ENCODE measurements around the gene TULP3.

TULP3 gene

DNA sequence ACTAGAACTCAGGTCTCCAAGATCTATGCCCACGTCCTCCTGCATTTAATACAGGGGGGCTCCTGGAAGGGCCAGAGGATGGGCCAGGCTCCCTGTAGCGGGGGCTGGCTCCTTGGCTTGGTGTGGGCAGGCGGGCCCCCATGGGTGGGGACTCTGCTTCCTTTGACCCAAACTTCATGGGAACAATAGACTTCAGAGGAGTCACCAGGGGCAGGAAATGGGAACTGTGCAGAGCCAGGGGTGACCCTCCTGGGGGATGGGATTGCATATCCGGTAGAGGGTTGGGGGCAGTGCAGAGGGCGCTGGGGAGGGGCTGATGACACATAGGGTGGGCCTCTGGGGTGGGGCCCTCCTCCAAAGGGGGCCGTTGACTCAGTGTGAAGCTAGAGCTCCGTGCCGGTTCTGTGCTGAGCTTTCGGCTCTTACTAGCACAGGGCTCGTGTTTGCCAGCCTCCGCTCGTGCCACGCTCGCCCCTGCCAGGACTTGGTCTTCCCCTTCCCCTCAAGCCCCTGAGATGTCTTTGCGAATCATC lies 73.1 kb downstream of the TULP3 start:
- no peak for DNase-seq (ENCODE audit: low read depth in 2 of 2)

GRCh38 chr12:2967651-2968050 lies 77.0 kb downstream of the TULP3 start:
- DNase-seq (ENCODE audit: low read depth in 2 of 2), result no peak

GRCh38 chr12:2970744-2971143 lies 80.1 kb downstream of the TULP3 start:
- DNase-seq (ENCODE audit: low read depth in 2 of 2), result no peak

DNA sequence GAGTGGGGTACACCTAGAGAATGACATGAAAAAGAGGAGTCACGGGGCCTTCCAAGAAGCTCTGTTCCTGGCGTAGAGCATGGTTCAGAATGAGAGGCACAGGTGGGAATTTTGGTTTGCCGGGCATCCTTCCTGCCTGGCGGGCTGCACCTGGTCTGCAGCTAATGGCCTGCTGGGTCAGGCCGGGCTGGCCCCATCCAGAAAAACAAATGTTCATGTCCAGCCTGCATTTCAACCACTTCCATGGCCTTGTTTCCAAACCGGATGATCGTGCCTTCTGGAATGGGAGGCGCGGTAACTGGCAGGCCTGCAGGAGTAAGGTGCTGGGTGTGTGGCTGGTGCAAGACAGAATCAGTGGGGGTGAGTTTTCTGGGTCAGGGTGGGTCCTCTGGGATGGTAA lies 82.9 kb downstream of the TULP3 start:
- DNase-seq (ENCODE audit: low read depth in 2 of 2), result no peak

GRCh38 chr12:2974560-2974971 lies 83.9 kb downstream of the TULP3 start:
- DNase-seq (ENCODE audit: low read depth in 2 of 2), result no peak

DNA sequence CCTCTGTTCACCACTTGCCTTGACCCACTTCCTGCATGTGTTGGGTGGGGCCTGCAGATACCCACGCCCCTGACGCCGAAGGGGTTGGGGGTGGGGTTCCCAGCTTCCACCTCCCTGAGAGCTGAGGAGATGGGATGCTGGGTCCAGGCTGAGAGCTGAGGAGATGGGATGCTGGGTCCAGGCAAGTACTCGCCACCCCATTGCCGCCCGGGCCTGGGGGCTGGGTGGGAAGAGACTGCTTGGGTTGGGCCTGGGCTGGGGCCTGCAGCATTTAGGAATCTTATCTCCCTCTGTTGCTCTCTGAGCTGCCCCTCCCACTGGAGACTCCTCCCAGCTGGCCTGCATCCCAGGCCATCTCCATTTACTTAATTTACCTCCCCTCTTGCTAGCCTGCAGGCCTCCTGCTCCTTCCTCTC lies 85.9 kb downstream of the TULP3 start:
- no peak for DNase-seq (ENCODE audit: low read depth in 2 of 2)

- no peak for DNase-seq (ENCODE audit: low read depth in 2 of 2)
Observed at GRCh38 chr12:2977776-2978175, 87.1 kb downstream of the TULP3 start.

DNA sequence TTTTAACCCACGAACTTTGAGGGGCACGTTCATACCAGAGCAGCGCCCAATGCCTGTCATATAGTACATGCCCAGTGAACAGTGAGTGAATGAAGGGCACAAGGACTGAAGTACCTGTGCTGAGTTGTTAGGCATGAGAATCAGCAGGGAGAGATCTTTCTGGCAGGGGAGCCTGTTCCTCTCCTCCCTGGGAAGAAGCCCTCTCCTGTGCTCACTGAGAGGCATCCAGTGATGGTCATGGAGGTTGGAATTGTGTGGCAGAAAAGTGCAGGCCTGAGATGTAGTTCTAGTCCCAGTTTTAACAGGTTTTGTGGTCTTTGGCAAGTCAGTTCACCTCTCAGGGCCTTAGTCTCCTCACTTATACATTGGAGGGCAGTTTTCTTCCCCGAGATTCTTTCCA lies 89.1 kb downstream of the TULP3 start:
- DNase-seq (ENCODE audit: low read depth in 2 of 2), result no peak

- no peak for DNase-seq (ENCODE audit: low read depth in 2 of 2)
Observed at GRCh38 chr12:2980630-2981029, 89.9 kb downstream of the TULP3 start.

DNA sequence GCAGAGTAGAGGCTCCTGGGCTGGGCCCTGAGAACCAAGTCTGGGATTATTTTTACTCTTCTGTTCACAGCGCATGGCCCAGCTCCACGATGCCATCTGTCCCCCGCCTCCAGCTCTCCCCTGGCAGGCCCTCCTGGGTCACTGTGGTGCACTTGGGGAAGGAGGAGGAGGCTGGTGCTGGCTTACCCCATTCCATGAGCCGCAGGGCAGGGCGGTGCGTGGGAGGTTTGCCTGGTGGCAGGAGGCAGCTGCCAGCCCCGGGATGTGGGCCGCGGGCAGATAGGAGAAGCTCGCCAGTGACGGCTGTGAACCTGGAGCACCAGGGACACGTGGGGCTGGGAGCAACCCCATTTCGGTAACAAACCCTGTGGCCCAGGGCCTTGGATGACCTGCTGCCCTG lies 91.7 kb downstream of the TULP3 start:
- no peak for DNase-seq (ENCODE audit: low read depth in 2 of 2)

DNA sequence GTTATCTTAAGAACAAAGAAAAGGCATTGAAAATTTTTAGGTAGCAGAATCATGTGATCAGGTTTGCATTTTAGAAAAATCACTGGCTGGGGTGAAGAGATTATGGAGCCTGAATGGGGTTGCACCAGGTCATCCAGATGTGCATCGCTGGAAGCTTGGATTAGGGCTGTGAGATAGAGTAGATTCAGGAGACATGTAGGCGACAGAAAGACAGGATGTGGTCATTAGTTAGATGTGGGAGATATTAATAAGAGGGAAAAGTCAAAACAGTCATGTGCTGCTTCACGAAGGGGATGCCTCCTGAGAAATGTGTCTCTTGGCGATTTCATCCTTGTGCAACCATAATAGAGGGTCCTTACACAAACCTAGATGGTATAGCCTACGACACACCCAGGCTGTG lies 93.6 kb downstream of the TULP3 start:
- DNase-seq (ENCODE audit: low read depth in 2 of 2), result no peak

- DNase-seq (ENCODE audit: low read depth in 2 of 2), result no peak
Observed at GRCh38 chr12:2984698-2985097, 94.0 kb downstream of the TULP3 start.

DNA sequence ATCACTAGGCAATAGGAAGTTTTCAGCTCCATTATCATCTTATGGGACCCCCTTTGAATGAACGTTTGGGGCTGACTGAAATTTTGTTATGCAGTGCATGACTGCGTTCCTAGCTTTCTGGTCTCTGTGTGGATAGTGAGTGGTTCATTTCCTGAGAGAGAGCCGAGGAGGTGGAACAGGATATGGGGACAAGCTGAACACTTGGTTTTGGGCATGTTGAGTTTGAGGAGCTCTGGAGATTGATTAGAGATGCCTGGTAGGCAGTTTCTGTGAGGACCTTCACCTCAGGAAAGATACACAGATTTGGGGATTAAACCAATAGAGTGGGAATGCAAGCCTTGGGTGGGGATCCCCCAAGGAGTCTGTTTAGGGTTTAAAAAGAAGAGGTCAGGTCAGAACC lies 96.2 kb downstream of the TULP3 start:
- no peak for DNase-seq (ENCODE audit: low read depth in 2 of 2)

DNA sequence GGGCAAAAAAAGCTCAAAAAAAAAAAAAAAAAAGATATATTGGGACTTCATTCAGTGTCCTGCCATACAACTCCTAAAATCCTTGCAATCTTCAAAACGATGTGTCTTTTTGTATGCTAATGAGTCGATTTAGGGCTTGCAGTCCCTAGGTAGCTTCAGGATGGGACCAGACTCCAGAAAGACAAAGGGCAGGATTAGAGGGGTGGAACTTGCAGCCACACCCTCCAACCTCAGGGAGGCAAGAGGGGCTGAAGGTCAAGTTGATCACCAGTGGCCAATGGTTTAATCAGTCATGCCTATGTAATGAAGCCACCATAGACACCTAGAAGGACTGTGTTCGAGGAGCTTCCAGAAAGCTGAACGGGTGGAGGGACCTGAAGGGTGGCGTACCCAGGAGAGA lies 97.8 kb downstream of the TULP3 start:
- no peak for DNase-seq (ENCODE audit: low read depth in 2 of 2)

All from stimulated activated CD4-positive, alpha-beta T cell treated with anti-CD3 and anti-CD28 coated beads, Interleukin-15, amount 100 ng/mL, for 48 hours (primary cell).